Hematopoietic multipotent progenitor cell treated with erythropoietin and hydrocortisone succinate and interleukin-3 and kit ligand, for 15 days (in vitro differentiated cells): ENCODE results near the gene GH1.
"Not testable (repeated sequence)": the region's sequence is repeated elsewhere in the genome, so short reads cannot be mapped to it uniquely, and the experiment has no call there.

ENCODE experiments used
- DNase-seq: peaks from one replicate; pipeline ENCODE4 v3.0.0-alpha.2; 2015; ENCODE audit warnings: low spot score

Gene GH1

DNA sequence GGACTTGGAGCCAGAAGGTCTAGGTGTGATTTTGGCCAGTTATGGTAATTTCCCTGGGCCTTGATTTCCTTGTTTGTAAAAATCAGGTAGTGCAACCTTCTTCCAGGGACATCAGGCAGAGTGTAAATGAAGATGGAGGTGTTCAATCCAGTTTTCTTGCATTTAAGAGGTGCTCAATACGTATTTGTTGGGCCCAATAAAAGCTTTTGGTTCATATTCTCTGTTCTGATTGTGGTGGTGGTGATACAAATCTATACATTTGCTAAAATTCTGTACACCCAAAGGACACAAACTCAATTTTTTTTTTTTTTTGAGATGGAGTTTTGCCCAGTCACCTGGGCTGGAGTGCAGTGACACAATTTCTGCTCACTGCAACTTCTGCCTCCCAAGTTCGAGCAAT is 7.5 kb upstream of the GH1 start:
- DNase-seq = no peak

DNA sequence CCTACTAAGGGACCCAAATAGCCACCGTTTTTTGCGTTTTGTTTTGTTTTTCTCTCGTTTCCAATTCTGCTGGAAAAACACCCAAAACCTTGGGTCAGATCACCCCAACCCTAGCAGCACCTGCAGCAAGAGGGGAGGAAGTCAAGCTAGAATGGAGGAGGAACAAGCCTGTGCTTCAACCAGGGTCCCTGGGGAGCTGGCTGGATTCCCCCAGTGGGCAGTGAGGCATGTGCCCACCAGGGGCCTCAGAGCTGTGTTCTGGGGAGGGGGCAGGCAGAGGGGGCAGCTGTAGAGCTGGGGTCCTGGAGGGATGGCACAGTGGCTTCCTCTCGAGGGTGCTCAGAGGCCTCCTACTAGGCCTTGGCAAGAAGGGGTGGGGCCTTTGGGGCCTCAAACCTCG is 7.0 kb upstream of the GH1 start:
- no peak for DNase-seq

DNA sequence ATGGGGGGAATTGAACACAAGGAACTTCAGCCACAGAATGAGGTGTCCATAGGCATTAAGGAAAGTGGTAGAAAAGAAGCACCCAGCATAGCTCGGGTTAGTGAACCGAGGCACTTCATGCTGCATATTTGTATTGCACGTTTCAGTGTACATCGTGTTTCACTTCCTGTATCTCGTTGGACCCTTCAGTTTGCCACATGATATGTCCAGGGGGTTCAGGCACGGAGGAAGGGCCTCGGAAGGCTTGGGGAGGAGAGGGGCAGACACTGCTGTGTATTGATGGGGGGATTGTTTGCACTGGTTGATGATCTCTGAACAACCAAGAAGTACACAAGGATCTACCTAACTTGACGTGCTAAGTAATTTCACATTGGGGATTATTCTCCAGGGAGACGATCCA is 3.8 kb upstream of the GH1 start:
- not testable (repeated sequence) for DNase-seq

DNA sequence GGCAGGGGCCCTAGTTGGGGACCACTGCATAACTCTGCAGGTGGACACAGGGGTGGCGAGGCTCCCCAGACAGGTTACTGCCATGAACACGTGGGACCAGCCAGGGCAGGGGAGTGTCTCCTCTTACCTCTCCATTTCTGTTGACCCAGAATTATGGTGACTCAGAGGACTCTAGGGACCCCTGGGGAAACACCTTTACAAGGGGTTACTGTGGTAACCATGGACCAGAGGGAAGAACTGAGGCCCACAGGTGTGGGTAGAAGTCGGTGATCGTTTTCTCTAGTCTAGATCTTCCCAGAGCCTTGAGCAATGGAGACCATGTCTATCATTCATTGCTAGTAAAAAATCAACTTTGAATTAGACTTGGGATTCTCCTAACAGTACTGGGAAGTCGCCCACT is 2.1 kb upstream of the GH1 start:
- DNase-seq = not testable (repeated sequence)

DNA sequence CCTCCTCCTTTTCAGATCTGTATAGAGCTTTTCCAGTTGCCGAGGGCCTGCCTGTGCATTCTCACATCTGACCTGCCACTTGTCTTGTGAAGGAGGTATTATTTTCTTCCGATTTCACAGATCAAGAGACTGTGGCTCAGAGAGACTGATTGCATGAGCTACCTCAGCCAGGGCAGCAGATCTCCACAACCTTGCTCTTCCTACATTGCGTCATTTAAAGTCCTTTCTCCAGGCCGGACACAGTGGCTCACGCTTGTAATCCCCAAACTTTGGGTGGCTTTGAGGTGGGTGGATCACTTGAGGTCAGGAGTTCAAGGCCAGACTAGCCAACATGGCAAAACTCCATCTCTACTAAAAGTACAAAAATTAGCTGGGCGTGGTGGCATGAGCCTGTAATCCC is 1.4 kb upstream of the GH1 start:
- DNase-seq = not testable (repeated sequence)

DNA sequence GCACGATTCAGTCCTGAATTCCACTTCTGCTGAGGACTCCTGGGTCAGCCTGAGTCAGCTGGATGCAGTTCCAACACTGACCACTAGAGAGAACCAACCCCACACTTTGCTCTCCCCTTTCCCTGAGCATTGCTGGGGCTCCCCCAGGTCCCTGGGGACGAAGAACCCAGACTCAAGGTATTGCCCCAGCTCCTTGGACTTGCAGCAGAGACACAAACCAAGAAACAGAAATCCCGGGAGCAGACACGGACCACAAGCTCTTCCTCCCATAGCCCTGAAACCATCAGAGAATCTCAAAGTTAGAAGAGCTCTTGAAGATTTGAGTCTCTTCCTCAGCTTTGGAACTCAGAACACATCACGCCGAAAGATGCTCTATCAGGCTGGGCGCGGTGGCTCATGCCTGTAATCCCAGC is 678 bp upstream of the GH1 start:
- DNase-seq = peak; percentile 70

DNA sequence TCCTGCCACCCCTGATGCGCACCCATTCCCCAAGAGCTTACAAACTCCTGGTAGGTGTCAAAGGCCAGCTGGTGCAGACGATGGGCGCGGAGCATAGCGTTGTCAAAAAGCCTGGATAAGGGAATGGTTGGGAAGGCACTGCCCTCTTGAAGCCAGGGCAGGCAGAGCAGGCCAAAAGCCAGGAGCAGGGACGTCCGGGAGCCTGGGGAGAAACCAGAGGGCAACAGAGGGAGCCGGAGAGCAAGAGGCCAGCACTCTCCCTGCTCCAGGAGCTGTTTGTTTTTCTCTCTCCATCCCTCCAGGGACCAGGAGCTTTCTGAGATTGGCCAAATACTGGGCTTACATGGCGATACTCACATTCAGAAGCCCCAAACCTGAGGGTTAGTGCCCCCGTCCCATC is 334 bp downstream of the GH1 start:
- DNase-seq = no peak

DNA sequence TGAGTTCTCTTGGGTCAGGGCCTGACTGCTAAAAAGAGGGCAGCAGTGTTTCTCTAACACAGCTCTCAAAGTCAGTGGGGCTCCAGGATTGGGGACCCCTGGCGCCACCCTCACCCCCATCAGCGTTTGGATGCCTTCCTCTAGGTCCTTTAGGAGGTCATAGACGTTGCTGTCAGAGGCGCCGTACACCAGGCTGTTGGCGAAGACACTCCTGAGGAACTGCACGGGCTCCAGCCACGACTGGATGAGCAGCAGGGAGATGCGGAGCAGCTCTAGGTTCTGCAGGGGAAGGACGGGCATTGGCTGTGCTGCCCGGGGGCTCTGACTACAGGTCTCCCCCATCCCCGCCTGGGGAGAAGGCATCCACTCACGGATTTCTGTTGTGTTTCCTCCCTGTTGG is 993 bp downstream of the GH1 start:
- no peak for DNase-seq

DNA sequence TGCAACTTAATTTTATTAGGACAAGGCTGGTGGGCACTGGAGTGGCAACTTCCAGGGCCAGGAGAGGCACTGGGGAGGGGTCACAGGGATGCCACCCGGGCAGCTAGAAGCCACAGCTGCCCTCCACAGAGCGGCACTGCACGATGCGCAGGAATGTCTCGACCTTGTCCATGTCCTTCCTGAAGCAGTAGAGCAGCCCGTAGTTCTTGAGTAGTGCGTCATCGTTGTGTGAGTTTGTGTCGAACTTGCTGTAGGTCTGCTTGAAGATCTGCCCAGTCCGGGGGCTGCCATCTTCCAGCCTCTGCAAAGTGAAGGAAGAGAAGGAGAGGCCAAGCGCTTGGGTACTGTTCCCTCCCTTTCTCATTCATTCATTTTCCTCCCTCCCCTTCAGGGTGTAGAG is 1.4 kb downstream of the GH1 start:
- DNase-seq = not testable (repeated sequence)

DNA sequence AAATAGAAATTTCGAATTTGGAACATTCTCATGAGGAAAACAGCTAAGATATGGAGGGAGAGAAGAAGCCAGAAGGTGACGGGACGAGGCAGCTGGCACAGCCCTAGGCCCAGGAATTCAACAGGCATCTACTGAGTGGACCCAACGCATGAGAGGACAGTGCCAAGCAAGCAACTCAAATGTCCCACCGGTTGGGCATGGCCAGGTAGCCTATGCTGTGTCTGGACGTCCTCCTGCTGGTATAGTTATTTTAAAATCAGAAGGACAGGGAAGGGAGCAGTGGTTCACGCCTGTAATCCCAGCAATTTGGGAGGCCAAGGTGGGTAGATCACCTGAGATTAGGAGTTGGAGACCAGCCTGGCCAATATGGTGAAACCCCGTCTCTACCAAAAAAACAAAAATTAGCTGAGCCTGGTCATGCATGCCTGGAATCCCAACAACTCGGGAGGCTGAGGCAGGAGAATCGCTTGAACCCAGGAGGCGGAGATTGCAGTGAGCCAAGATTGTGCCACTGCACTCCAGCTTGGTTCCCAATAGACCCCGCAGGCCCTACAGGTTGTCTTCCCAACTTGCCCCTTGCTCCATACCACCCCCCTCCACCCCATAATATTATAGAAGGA is 2.0 kb downstream of the GH1 start:
- no peak for DNase-seq

DNA sequence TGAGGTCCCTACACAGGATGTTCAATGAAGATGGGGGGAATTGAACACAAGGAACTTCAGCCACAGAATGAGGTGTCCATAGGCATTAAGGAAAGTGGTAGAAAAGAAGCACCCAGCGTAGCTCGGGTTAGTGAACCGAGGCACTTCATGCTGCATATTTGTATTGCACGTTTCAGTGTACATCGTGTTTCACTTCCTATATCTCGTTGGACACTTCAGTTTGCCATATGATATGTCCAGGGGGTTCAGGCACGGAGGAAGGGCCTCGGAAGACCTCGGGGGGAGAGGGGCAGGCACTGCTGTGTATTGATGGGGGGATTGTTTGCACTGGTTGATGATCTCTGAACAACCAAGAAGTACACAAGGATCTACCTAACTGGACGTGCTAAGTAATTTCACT is 2.9 kb downstream of the GH1 start:
- not testable (repeated sequence) for DNase-seq

DNA sequence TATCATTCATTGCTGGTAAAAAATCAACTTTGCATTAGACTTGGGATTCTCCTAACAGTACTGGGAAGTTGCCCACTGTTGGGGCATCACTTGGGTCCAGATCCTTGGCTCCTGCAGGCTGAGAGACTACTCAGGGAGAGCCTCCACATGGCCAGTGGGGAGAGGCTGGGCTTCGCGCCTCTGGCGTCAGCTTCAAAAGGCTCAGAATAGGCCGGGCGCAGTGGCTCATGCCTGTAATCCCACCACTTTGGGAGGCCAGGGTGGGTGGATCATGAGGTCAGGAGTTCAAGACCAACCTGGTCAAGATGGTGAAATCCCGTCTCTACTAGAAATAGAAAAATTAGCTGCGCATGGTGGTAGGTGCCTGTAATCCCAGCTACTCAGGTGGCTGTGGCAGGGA is 4.2 kb downstream of the GH1 start:
- no peak for DNase-seq

DNA sequence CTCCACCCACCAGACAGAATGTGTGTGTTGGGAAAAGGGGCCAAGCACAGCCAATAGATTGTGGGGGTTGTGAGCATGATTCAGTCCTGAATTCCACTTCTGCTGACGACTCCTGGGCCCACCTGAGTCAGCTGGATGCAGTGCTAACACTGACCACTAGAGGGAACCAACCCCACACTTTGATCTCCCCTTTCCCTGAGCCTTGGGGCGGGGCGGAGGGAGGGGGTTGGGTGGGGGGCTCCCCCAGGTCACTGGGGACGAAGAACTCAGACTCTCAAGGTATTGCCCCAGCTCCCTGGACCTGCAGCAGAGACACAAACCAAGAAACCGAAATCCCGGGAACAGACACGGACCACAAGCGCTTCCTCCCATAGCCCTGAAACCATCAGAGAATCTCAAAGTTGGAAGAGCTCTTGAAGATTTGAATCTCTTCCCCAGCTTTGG is 7.0 kb downstream of the GH1 start:
- DNase-seq = peak; percentile 60

DNA sequence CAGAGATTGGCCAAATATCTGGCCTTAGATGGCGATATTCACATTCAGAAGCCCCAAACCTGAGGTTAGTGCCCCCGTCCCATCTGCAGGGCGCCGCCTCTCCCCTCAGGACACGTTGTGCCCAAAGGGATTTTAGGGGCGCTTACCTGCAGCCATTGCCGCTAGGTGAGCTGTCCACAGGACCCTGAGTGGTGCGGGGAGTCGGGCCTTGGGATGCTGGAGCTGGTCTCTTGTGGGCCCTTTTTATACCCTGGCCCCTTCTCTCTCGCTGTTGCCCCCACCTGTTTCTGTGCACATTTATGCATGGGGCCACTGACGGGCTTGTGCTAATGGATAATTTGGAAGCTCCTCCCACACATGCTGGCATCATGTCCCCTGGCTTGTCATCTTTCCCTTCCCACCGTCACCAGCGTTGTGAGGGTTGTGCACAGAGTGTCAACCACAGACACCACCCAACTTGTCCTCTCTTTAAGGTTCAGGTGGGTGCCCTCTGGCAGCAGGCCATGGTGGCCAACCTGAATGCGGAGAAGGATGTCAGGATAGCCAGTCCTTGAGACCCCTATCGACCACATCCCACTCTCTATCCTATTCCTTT is 7.5 kb downstream of the GH1 start, which contains the start of gene CSHL1:
CSHL1 (minus strand) TSS at position 218 of the 595 bp plus-strand sequence; CDS start at position 156, 62 bp downstream.
- DNase-seq = no peak

DNA sequence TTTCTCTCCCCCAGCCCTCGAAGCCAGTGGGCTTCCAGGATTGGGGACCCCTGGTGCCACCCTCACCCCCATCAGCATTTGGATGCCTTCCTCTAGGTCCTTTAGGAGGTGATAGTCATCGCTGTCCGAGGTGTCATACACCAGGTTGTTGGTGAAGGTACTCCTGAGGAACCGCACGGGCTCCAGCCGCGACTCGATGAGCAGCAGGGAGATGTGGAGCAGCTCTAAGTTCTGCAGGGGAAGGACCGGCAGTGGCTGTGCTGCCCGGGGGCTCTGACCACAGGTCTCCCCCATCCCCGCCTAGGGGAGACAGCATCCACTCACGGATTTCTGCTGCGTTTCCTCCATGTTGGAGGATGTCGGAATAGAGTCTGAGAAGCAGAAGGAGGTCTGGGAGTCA is 8.5 kb downstream of the GH1 start:
- no peak for DNase-seq

DNA sequence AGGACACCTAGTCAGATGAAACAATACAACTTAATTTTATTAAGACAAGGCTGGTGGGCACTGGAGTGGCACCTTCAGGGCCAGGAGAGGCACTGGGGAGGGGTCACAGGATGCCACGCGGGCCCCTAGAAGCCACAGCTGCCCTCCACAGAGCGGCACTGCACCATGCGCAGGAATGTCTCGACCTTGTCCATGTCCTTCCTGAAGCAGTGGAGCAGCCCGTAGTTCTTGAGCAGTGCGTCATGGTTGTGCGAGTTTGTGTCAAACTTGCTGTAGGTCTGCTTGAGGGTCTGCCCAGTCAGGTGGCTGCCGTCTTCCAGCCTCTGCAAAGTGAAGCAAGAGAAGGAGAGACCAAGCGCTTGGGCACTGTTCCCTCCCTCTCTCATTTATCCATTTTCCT is 9.1 kb downstream of the GH1 start:
- DNase-seq = not testable (repeated sequence)

DNA sequence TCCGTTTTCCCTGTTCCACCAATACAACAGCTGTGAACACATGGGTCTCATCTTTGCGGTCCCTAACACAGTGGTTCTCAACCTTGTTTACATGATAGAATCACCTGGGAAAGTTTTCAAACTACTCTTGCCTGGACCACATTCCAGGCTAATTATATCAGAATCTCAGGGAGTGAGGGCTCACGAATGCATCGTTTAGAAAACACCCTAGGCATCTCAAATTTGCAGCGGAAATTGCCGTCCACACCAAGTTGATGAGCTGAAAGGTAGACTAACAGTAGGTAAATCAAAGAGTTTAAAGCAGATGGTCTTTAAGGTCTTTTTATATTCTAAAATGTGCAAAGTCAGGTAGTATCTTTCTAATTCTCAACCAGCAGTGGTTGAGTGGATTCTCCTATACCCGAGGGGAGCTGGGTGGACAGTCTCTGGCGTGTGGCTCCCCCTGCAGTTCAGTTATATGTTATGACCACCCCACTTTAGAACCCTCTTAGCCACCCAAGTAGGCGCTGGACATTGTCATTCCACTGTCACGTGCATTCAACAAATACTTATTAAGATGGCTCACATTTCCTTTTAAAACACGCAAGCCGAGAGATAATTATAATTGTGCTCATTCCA is 11.4 kb downstream of the GH1 start:
- not testable (repeated sequence) for DNase-seq

DNA sequence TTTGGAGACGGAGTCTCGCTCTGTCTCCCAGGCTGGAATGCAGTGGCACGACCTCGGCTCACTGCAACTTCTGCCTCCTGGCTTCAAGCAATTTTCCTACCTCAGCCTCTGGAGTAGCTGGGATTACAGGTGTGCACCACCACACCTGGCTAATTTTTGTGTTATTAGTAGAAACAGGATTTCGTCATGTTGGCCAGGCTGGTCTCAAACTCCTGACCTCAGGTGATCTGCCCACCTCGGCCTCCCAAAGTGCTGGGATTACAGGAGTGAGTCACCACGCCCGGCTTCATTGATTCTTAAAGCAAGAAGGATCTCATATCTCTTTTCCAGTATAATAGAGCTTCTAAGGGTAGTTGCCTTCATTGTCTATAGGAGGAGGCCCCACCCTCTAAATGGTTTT is 13.8 kb downstream of the GH1 start:
- not testable (repeated sequence) for DNase-seq

DNA sequence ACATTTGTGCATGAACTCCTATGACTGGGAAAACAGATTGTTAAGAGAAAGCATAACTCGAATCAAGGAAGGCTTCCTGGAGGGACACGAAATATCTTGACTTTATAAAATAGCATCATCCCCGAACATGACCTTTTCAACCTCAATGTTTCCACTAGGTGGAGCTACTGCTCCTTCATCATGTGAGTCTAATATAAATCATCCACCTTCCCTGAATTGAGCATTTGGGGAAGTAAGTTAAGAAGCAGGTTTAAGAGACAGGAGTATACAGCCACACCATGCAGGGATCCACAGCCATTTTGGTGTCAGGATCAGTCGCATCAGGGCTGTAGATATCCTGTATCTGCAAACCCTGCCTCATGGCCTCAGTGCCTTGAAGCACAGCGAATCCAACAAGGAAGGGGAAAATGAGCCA is 14.8 kb downstream of the GH1 start:
- DNase-seq = not testable (repeated sequence)

DNA sequence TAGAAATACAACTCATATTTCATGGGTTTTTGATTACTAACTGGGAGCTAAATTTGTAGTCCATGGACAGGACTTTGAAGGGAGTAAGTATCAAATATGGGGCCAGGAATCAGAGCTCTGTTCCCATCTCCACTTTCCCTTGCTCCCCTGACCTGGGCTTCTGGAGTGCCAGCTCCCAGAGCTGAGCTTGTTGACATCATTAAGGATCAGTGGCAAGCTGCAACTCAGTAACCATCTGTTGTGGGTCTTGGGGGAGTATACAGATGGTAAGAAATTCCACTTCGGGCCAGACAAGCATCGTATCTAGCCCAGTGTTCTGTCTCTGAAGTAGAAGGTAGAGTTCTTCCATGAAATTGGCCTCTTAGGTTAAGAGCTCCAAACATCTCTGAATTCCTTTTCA is 16.7 kb downstream of the GH1 start:
- DNase-seq = not testable (repeated sequence)

DNA sequence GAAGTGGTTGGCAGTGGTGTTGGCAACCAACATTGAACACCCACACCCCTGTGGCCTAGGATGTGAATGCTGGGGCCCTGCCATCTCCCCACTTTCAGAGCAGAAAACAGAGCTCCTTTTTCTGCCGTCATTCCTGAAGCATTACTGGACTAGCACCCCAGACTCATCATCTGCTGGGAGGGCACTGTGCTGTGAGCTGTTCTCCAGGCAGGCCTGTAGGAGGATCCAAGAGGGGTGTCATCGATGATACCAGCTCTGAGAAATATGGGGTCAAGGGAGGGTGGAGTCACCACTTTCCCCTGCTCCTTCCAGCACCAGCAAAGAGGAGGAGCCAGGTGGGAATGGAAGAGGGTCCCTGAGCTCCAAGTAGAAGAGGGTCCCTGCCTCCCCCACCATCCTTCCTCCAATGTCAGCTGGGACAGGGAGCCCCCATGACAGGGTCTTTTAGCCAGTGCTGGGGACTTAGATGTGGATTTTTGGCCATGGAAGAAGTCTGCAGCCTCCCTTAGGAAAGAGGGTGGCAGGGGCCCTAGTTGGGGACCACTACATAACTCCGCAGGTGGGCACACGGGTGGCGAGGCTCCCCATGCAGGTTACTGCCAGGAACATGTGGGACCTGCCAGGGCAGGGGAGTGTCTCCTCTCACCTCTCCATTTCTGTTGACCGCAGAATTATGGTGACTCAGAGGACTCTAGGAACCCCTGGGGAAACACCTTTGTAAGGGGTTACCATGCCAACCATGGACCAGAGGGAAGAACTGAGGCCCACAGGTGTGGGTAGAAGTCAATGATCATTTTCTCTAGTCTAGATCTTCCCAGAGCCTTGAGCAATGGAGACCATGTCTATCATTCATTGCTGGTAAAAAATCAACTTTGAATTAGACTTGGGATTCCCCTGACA is 19.5 kb downstream of the GH1 start:
- not testable (repeated sequence) for DNase-seq
